NCI-H1694 treated with DMSO at 0.1 percent for 48 hours (cell line): ENCODE results near the gene SMG1.
"Not testable (repeated sequence)": the region's sequence is repeated elsewhere in the genome, so short reads cannot be mapped to it uniquely, and the experiment has no call there.

Experiments
- DNase-seq: peaks from one replicate; lab custom pipeline; 2025; lab: John Stamatoyannopoulos, UW

Gene SMG1

GRCh38 chr16:18799500-18799899 is 126.7 kb downstream of the SMG1 start:
- no peak for DNase-seq

GRCh38 chr16:18797746-18798145 is 128.5 kb downstream of the SMG1 start:
- DNase-seq = no peak

- DNase-seq = no peak
Observed at GRCh38 chr16:18796377-18796776, 129.8 kb downstream of the SMG1 start.

GRCh38 chr16:18792836-18793433 is 133.3 kb downstream of the SMG1 start:
- no peak for DNase-seq

GRCh38 chr16:18789850-18790706 is 136.1 kb downstream of the SMG1 start, which contains the start of gene RPS15A:
Gene RPS15A (minus strand): TSS chr16:18790334. CDS start chr16:18789113, 1,221 bp downstream.
- DNase-seq = peak; percentile 92

GRCh38 chr16:18789515-18789849 is 136.7 kb downstream of the SMG1 start:
- no peak for DNase-seq

GRCh38 chr16:18788828-18789514 is 137.2 kb downstream of the SMG1 start:
- no peak for DNase-seq

- DNase-seq = no peak
Observed at GRCh38 chr16:18784917-18785623, 141.1 kb downstream of the SMG1 start.

- DNase-seq = no peak
Observed at GRCh38 chr16:18783430-18784341, 142.5 kb downstream of the SMG1 start.

GRCh38 chr16:18782697-18783429 is 143.3 kb downstream of the SMG1 start:
- DNase-seq = no peak

GRCh38 chr16:18781232-18781631 is 145.0 kb downstream of the SMG1 start:
- not testable (repeated sequence) for DNase-seq

- not testable (repeated sequence) for DNase-seq
Observed at GRCh38 chr16:18780460-18781026, 145.7 kb downstream of the SMG1 start.

GRCh38 chr16:18777664-18778063 is 148.5 kb downstream of the SMG1 start:
- not testable (repeated sequence) for DNase-seq

- DNase-seq = not testable (repeated sequence)
Observed at GRCh38 chr16:18776334-18776733, 149.9 kb downstream of the SMG1 start.

- DNase-seq = not testable (repeated sequence)
Observed at GRCh38 chr16:18774651-18775050, 151.6 kb downstream of the SMG1 start.

GRCh38 chr16:18772171-18772570 is 154.0 kb downstream of the SMG1 start:
- not testable (repeated sequence) for DNase-seq

GRCh38 chr16:18770336-18770962 is 155.8 kb downstream of the SMG1 start:
- not testable (repeated sequence) for DNase-seq

GRCh38 chr16:18767217-18767616 is 159.0 kb downstream of the SMG1 start:
- DNase-seq = peak; percentile 87

GRCh38 chr16:18762713-18763112 is 163.5 kb downstream of the SMG1 start:
- DNase-seq = not testable (repeated sequence)
